SU-DHL-6 (cell line): ENCODE results near the gene KLRK1.

Experiments used
- EZH2phosphoT487 ChIP-seq: fragments of 200-600 bp; sonication (generic), shearing (Covaris generic); conservative IDR thresholded peaks from 2 replicates; pipeline ENCODE4 v1.6.1; 2018; ENCODE audit warnings: mild to moderate bottlenecking, antibody characterized with exemption, low read length, moderate library complexity, mixed read lengths
- TF ChIP-seq, protein P1 (sequence below): fragments of 200-600 bp; sonication (generic); IDR thresholded peaks from one replicate; pipeline ENCODE4 v1.5.1; 2017; ENCODE audit warnings: antibody characterized with exemption, mild to moderate bottlenecking, low read length, moderate library complexity; ENCODE audit not compliant: insufficient read depth, poor library complexity, severe bottlenecking

GRCh38 chr12:10354502-10354901 is 35.3 kb downstream of the KLRK1 start:
- TF ChIP-seq, protein P1, sequence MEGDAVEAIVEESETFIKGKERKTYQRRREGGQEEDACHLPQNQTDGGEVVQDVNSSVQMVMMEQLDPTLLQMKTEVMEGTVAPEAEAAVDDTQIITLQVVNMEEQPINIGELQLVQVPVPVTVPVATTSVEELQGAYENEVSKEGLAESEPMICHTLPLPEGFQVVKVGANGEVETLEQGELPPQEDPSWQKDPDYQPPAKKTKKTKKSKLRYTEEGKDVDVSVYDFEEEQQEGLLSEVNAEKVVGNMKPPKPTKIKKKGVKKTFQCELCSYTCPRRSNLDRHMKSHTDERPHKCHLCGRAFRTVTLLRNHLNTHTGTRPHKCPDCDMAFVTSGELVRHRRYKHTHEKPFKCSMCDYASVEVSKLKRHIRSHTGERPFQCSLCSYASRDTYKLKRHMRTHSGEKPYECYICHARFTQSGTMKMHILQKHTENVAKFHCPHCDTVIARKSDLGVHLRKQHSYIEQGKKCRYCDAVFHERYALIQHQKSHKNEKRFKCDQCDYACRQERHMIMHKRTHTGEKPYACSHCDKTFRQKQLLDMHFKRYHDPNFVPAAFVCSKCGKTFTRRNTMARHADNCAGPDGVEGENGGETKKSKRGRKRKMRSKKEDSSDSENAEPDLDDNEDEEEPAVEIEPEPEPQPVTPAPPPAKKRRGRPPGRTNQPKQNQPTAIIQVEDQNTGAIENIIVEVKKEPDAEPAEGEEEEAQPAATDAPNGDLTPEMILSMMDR: no peak
- TF ChIP-seq EZH2phosphoT487: no peak
